GM12874 (cell line): ENCODE results near the gene MLC1.

ENCODE experiments used
- CTCF ChIP-seq: IDR thresholded peaks from 2 replicates; pipeline ENCODE4 v1.5.1; 2011; ENCODE audit warnings: low read depth, mild to moderate bottlenecking, control low read depth, low read length, moderate library complexity; ENCODE audit not compliant: insufficient read depth

MLC1 gene

DNA sequence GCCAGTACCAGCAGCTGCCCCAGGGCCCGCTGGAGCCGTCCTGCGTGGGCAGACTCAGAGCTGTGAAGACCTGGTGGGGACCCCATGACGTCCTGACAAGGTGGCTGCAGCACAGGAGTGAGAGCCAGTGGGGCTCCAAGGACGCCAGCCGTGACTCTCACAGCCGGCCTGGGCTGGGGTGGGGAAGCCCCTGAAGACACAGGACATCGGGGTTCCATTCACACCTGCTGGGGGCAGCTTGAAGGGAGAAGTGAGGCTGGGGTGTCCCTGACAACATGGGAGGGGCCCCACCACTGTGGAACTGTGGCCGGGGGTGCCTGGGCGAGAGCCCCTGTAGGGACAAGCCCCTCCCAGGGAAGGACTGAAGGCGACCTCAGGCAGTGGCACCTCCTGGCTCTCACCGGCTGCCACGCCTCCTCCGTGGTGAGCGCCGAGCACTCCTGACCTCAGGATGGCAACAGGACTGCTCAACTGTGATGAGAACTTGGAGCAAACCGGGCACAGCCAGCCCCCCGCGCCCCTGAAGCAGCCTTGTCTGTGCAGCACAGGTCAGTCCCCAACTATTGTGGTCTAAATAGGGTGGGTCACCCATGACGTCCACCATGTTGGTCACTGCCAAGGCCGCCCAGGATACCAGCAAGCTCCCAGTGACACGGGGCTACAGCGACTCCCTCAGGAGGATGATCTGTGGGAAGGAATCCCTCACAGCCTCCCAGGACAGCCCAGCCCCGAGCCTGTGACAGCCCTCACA lies 49.9 kb downstream of the MLC1 start:
- TF ChIP-seq CTCF, result no peak

DNA sequence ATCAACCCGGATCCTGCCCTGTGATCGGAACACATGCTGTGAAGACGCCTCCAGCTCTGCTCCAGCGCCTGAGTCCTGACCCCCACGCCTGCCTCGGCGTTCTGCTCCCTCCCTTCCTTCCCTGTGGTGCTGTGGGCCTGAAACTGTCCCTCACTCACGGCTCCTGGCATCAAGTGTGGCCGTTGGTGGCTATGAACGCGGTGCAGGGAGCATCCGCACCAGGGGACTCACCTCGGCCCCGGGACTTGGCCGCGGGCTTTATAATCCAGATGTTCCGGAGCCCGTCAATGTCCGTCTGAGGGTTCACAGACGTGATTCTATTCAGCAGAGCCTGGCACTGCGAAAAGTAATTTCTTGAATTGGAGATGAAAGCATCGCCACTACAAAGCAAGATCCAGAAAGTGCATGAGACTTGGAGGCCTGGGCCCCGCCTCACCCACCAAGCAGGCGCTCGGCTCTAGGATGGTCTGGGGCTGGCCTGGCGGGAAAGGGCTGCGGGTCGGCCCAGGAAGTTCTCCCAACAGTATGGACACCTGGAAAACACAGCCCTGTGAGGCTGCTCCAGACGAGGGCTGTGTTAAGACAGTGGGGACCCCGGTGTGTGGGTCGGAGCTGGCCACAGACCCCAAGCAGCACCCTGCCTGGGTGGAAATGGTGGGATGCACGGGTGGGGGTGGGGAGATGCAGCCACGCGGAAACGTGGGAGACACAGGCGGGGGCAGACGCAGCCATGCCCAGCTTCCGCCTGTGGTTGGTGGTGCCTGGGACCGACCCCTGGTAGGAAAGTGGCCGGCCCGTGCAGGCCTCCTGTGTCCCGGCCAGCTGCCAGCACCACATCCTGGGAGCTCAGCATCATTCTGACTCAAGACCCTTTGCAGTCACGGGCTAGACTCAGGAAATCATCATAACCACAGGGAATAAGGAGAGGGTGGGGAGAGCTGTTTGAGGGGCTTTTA lies 50.8 kb downstream of the MLC1 start:
- no peak for TF ChIP-seq CTCF

DNA sequence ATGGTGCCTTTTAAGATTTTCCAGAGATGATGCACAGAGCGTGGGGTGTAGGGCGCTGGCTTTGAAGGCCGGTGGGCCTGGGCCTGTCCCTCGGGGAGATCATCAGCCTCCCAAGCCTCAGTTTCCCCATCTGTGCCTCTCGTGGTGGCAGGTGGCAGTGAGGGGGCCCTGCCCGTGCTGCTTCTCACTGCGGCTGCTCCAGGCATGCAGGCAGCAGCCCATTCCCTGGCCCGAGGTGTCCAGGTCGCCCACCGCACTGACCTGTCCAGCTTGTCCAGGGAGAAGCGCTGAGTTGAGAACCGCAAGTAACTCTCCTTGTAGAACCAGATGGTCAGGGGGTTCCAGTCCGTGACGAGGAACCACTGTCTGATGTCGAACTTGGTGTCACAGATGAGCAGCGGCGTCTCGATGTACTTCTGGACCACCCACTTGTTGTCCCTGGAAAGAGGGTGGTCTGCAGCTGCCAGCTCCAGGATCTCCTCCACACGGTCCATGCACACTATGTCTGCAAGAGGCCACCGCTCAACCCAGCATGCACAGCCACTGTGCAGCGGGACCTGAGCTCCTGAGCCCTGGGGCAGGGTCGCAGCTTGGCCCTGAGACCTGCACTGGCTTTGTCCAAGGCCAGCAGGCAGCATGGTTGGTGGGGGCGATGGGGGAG lies 52.2 kb downstream of the MLC1 start:
- no peak for TF ChIP-seq CTCF

DNA sequence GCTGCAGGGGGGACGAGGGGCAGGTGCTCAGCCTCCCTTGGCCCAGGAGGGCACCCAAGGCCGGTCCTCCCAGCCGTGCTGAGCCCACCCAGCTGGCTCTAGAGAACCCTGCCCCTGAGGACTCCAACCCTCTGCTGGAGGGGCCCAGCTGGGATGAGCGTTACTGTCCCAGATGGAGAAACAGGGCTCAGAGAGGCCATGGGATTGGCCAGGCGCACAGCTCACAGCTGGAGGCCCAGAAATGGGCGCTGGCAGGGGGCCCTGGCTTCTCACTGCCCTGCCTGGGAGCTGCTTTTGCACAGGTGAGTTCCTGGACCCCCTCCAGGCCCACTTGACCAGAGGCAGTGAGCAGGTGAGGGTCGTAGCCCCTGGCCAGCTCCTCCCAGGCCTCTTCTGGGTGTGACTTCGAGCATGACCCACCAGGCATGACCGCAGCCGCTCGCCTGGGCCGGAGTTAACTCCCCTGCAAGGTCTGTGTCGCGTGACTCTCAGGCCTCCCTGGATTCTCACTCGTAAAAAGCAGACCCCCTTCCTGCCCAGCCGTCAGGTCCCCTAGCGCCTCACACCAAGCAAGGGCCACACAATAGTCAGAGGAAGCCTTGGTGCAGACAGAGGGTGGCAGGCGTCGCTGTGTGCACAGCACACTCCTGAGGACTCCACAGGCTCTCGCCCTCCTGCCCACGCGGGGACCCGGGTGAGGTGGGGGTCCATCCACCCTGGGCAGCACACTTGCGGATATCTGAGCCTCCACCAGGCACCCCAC lies 52.9 kb downstream of the MLC1 start:
- no peak for TF ChIP-seq CTCF

DNA sequence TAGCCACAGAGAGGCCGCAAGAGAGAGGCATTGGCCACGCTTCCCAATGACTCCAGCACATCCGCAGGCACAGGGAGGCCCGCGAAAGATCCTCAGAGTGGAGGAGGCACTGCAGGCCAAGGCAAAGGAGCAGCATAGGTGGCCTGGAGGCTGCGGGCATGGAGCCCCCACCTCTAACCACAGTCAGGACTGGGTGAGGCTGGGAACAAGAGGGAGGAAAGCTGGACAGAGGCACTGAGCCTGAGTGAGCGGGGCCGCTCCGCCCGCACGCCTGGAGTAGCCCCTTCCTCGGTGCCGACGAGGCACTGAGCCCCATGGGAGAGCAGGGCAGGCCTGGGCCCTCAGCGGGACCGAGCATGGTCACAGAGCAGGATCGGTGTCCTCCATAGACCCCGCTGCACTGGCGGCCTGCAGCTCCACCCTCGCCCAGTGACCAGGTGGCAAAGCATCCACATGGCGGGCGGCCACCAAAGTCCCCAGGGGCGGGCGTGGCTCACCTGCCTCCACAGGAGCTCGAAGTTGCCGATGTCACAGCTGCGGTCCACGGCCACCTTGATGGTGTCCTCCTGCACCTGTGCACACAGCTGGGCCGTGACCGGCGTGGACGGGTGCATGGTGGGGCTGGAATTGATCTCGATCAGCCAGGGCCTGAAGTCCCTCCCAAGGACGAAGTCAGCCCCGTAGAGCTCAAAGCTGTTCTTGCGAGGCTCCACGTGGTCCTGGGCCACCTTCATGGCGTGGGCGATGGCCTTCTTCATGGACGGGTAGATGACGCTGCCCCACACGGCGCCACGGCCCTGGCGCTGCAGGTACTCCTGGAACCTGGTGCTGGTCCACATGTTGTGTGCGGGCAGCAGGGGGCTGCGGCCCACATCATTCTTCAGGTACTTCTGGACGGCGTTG lies 53.8 kb downstream of the MLC1 start:
- no peak for TF ChIP-seq CTCF

DNA sequence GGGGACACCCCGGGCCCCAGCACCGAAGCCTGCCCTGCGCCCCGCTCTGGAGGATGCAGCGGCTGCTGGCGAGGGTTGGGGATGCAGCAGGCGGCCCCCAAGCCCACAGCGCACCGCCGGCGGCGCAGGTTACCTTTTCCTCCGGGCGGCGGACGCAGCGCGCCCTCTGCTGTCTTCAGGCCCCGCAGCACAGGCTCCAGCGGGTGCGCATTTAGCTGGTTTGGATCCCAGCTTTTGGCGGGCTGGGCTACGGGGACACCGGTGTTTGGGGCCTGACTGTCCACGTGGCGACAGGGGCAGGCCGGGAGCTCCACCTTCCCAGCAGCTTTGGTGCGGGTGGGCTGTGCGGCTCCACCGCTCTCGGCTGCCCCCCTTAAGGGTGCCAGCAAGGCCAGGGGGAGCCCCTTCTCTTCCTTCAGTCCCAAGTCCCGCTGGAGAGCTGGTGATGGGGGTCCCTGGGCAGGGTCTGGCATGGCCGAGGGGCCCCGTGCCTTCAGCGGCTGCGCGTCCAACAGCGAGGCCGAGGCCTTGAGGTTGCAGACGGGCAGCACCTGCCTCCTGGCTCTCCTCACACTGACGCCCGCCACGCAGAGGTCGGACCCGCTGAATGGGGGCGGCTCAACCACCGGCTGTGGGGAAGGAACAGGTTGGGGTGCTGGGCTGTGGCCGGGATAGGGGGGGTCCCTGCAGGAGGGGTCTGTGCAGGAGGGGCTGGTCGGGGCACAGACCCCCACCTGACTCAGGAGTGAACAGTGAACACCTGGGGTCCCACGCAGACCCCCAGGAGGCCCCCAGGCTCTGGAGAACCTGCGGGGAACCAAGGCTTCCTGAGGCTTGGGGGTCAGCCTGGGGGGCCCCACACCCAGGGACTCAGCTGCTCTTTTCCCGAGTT lies 54.7 kb downstream of the MLC1 start:
- peak; percentile 95 for TF ChIP-seq CTCF
